GM23338 (cell line): ENCODE results near the gene LEMD2. TPM values are rescaled to one million over a fixed set of nuclear protein-coding genes. Genes with fewer than 3 reads are reported as not detected.

Experiments used
- ATAC-seq: fragments of 200-7000 bp; cut with Tn5 transposase; 3 replicates; pipeline ENCODE4 v1.9.1; 2020
- DNase-seq: peaks from one replicate; pipeline ENCODE4 v3.0.0-alpha.2; 2015; ENCODE audit warnings: low spot score
- H2AFZ ChIP-seq: fragments of 200-600 bp; sonication (generic); 2 replicates; pipeline ENCODE4 v1.8.0; 2016; ENCODE audit warnings: antibody characterized with exemption, mild to moderate bottlenecking, moderate library complexity
- H3F3A ChIP-seq: fragments of 200-600 bp; sonication (generic); replicated peaks from 2 replicates; pipeline ENCODE4 v1.8.0; 2017; ENCODE audit warnings: antibody characterized with exemption, mixed run types, low read depth
- H3K27ac ChIP-seq: fragments of 200-600 bp; sonication (generic); 2 replicates; pipeline ENCODE4 v1.6.1; 2016; ENCODE audit warnings: low read depth
- H3K27me3 ChIP-seq: fragments of 200-600 bp; sonication (generic); 2 replicates; pipeline ENCODE4 v1.8.0; 2016; ENCODE audit warnings: mild to moderate bottlenecking, mixed run types, moderate library complexity; ENCODE audit not compliant: insufficient read depth
- H3K36me3 ChIP-seq: fragments of 200-600 bp; sonication (generic); 2 replicates; pipeline ENCODE4 v1.8.0; 2016; ENCODE audit warnings: mild to moderate bottlenecking; ENCODE audit not compliant: insufficient read depth
- H3K4me1 ChIP-seq: fragments of 200-600 bp; sonication (generic); 2 replicates; pipeline ENCODE4 v1.8.0; 2016; ENCODE audit warnings: mild to moderate bottlenecking, moderate library complexity; ENCODE audit not compliant: insufficient read depth
- H3K4me2 ChIP-seq: fragments of 200-600 bp; sonication (generic); 2 replicates; pipeline ENCODE4 v1.7.1; 2017; ENCODE audit warnings: mixed run types
- H3K4me3 ChIP-seq: fragments of 200-600 bp; sonication (generic); 2 replicates; pipeline ENCODE4 v1.6.1; 2016; ENCODE audit warnings: mixed run types
- H3K79me2 ChIP-seq: fragments of 200-600 bp; sonication (generic); replicated peaks from 2 replicates; pipeline ENCODE4 v1.8.0; 2017; ENCODE audit warnings: mild to moderate bottlenecking; ENCODE audit not compliant: insufficient read depth
- H3K9me2 ChIP-seq: fragments of 200-600 bp; sonication (generic); 2 replicates; pipeline ENCODE4 v1.8.0; 2017; ENCODE audit not compliant: insufficient read depth
- H4K20me1 ChIP-seq: fragments of 200-600 bp; sonication (generic); replicated peaks from 2 replicates; pipeline ENCODE4 v1.8.0; 2017; ENCODE audit warnings: mild to moderate bottlenecking; ENCODE audit not compliant: insufficient read depth
- H3K27ac Mint-ChIP-seq: 2 replicates; pipeline ENCODE4 v1.8.0; 2020; ENCODE audit warnings: inconsistent platforms, mild to moderate bottlenecking, moderate library complexity, mixed read lengths
- H3K27me3 Mint-ChIP-seq: 3 replicates; pipeline ENCODE4 v1.8.0; 2022; ENCODE audit warnings: low read depth, mild to moderate bottlenecking, moderate library complexity, mixed read lengths, inconsistent platforms; ENCODE audit not compliant: insufficient read depth, poor library complexity
- H3K36me3 Mint-ChIP-seq: 3 replicates; pipeline ENCODE4 v1.8.0; 2021; ENCODE audit warnings: low read depth, mild to moderate bottlenecking, inconsistent platforms, moderate library complexity, mixed read lengths
- H3K4me1 Mint-ChIP-seq: 3 replicates; pipeline ENCODE4 v1.8.0; 2020; ENCODE audit warnings: mild to moderate bottlenecking, inconsistent platforms, mixed read lengths
- H3K4me3 Mint-ChIP-seq: 3 replicates; pipeline ENCODE4 v1.8.0; 2021; ENCODE audit warnings: moderate library complexity, mild to moderate bottlenecking, inconsistent platforms, mixed read lengths
- H3K9me3 Mint-ChIP-seq: 3 replicates; pipeline ENCODE4 v1.8.0; 2020; ENCODE audit warnings: moderate library complexity, mild to moderate bottlenecking, inconsistent platforms, mixed read lengths
- CTCF ChIP-seq, 2 experiments: fragments of 200-600 bp in 1 of 2; sonication (generic) in 1 of 2; conservative IDR thresholded peaks; 2 replicates each; pipeline versions ENCODE4 v1.5.1 to v1.6.1; 2016 to 2017; ENCODE audit warnings: antibody characterized with exemption in 2 of 2, low read depth in 2 of 2, mild to moderate bottlenecking in 2 of 2, moderate library complexity in 1 of 2
- ETS1 ChIP-seq: IDR thresholded peaks from 2 replicates; pipeline ENCODE4 v1.6.1; 2016; ENCODE audit warnings: antibody characterized with exemption
- ZNF331 ChIP-seq: fragments of 250-450 bp; sonication (Bioruptor Pico); IDR thresholded peaks from 2 replicates; pipeline ENCODE4 v1.5.0; 2020; ENCODE audit warnings: low read depth, mild to moderate bottlenecking, moderate library complexity
- polyA plus RNA-seq: library from polyadenylated mRNA; unstranded; fragments of >200 nt; fragmentation: Nextera tagmentation; extraction: Ambion mirVana; gene quantifications from 2 replicates; pipeline ENCODE4 v1.2.1, GENCODE V29; 2016
- total RNA-seq: library from RNA; depleted of rRNA; stranded (reverse); fragments of >200 nt; shearing (Covaris generic); gene quantifications from 2 replicates; pipeline ENCODE4 v1.2.3, GENCODE V29; 2014
- TF ChIP-seq, protein P1 (sequence below): fragments of 250-450 bp; sonication (Bioruptor Pico); IDR thresholded peaks from 2 replicates; pipeline ENCODE4 v1.5.0; 2020; ENCODE audit warnings: mild to moderate bottlenecking, moderate library complexity

The LEMD2 gene
- total and polyA plus RNA-seq, 2 experiments from 2014 or later, result 28.6 to 64.7 TPM

DNA sequence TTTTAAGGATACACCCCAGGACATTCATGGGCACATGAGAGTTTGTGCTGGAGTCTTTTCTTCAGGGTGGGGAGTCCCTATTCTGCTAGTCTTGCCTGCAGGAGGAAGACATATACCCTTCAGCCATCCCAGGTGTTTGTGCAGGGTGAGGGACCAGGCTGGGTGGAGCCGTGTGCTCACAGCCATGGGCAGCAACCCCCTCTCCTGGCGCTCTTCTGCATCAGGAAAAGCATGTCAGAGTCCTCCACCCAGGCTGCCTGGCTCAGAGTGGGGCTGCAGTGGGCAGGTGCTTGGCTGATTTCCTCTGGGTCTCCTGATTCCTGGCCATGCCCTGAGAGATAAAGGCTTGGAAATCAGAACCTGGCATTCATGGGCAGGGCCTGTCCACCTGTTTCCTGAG is 37.6 kb upstream of the LEMD2 start:
- H3K36me3 Mint-ChIP-seq, result no peaks in the 10 kb centered on the region; the same call in 2 of the 3 replicates

More for the DNA sequence above, 37.6 kb upstream of the LEMD2 start:
- Histone ChIP-seq H4K20me1 (no peaks in the 10 kb centered on the region), H3K9me2 (peaks cover 6% of the 10 kb centered on the region; the same call in 1 of the 2 replicates), H3F3A (peaks cover 3% of the 10 kb centered on the region; the same call in 1 of the 2 replicates), H3K4me2 (no peak overlapping the region), H3K27me3 (no peaks in the 10 kb centered on the region), H2AFZ (no peak overlapping the region), H3K4me3 (no peak overlapping the region), H3K27ac (no peak overlapping the region), H3K4me1 (peaks cover 16% of the 10 kb centered on the region; the same call in 1 of the 2 replicates), H3K36me3 (no peaks in the 10 kb centered on the region), H3K79me2 (no peaks in the 10 kb centered on the region)
- DNase-seq (no peak), ATAC-seq (peak; percentile 8; the same call in 1 of the 3 replicates)
- Mint-ChIP-seq H3K27me3 (peaks cover 31% of the 10 kb centered on the region), H3K27ac (no peak overlapping the region), H3K9me3 (no peaks in the 10 kb centered on the region), H3K4me1 (peaks cover 44% of the 10 kb centered on the region), H3K4me3 (no peak overlapping the region)
- TF ChIP-seq ETS1, result no peak
- no peak for TF ChIP-seq ZNF331 (CRISPR knock-in tag)
- peak; percentile 15 to 58; a peak in 2 of 4 replicates for TF ChIP-seq CTCF (conservative IDR thresholded peaks at IDR 0.05; ENCODE audit: low read depth in 2 of 2)
- TF ChIP-seq, protein P1, sequence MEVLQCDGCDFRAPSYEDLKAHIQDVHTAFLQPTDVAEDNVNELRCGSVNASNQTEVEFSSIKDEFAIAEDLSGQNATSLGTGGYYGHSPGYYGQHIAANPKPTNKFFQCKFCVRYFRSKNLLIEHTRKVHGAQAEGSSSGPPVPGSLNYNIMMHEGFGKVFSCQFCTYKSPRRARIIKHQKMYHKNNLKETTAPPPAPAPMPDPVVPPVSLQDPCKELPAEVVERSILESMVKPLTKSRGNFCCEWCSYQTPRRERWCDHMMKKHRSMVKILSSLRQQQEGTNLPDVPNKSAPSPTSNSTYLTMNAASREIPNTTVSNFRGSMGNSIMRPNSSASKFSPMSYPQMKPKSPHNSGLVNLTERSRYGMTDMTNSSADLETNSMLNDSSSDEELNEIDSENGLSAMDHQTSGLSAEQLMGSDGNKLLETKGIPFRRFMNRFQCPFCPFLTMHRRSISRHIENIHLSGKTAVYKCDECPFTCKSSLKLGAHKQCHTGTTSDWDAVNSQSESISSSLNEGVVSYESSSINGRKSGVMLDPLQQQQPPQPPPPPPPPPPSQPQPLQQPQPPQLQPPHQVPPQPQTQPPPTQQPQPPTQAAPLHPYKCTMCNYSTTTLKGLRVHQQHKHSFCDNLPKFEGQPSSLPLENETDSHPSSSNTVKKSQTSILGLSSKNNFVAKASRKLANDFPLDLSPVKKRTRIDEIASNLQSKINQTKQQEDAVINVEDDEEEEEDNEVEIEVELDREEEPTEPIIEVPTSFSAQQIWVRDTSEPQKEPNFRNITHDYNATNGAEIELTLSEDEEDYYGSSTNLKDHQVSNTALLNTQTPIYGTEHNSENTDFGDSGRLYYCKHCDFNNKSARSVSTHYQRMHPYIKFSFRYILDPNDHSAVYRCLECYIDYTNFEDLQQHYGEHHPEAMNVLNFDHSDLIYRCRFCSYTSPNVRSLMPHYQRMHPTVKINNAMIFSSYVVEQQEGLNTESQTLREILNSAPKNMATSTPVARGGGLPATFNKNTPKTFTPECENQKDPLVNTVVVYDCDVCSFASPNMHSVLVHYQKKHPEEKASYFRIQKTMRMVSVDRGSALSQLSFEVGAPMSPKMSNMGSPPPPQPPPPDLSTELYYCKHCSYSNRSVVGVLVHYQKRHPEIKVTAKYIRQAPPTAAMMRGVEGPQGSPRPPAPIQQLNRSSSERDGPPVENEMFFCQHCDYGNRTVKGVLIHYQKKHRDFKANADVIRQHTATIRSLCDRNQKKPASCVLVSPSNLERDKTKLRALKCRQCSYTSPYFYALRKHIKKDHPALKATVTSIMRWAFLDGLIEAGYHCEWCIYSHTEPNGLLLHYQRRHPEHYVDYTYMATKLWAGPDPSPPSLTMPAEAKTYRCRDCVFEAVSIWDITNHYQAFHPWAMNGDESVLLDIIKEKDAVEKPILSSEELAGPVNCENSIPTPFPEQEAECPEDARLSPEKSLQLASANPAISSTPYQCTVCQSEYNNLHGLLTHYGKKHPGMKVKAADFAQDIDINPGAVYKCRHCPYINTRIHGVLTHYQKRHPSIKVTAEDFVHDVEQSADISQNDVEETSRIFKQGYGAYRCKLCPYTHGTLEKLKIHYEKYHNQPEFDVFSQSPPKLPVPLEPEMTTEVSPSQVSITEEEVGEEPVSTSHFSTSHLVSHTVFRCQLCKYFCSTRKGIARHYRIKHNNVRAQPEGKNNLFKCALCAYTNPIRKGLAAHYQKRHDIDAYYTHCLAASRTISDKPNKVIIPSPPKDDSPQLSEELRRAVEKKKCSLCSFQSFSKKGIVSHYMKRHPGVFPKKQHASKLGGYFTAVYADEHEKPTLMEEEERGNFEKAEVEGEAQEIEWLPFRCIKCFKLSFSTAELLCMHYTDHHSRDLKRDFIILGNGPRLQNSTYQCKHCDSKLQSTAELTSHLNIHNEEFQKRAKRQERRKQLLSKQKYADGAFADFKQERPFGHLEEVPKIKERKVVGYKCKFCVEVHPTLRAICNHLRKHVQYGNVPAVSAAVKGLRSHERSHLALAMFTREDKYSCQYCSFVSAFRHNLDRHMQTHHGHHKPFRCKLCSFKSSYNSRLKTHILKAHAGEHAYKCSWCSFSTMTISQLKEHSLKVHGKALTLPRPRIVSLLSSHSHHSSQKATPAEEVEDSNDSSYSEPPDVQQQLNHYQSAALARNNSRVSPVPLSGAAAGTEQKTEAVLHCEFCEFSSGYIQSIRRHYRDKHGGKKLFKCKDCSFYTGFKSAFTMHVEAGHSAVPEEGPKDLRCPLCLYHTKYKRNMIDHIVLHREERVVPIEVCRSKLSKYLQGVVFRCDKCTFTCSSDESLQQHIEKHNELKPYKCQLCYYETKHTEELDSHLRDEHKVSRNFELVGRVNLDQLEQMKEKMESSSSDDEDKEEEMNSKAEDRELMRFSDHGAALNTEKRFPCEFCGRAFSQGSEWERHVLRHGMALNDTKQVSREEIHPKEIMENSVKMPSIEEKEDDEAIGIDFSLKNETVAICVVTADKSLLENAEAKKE (CRISPR knock-in tag), result no peak
